HCT116 (cell line): ENCODE data around the gene SLC25A25. TPM values are rescaled to one million over a fixed set of nuclear protein-coding genes. Genes with fewer than 3 reads are reported as not detected.

ENCODE experiments used
- ATAC-seq: fragments of 200-7000 bp; cut with Tn5 transposase; 2 replicates; pipeline ENCODE4 v1.9.1; 2020; ENCODE audit warnings: mild to moderate bottlenecking, moderate library complexity
- BruUV-seq: library from RNA; stranded (reverse); fragments of 400-500 nt; replicated peaks from 2 replicates; lab custom pipeline; 2021; lab: Mats Ljungman, UMichigan
- CTCF ChIA-PET: fragments of 300-600 bp; sonication (Branson Sonifier 250); formaldehyde crosslinking; loops from one replicate; lab custom pipeline; 2021; ENCODE audit warnings: antibody characterized with exemption; lab: Charles Lee
- POLR2A ChIA-PET: fragments of 300-600, 350-600 bp; sonication (Branson Sonifier 250); formaldehyde crosslinking; loops from one replicate; lab custom pipeline; 2021; ENCODE audit warnings: antibody characterized with exemption; lab: Charles Lee
- RAD21 ChIA-PET, 2 experiments: fragments of 300-600 bp; sonication (Branson Sonifier 250); formaldehyde crosslinking; loops; one replicate each; lab custom pipeline; 2023; ENCODE audit warnings: low total read pairs in 2 of 2; ENCODE audit not compliant: uncharacterized antibody in 2 of 2, unreplicated experiment in 2 of 2, low non-redundant PET in 1 of 2; lab: Charles Lee
- DNase-seq: peaks from one replicate; pipeline ENCODE4 v3.0.0-alpha.2; 2010; ENCODE audit warnings: low read depth, low spot score
- H2AFZ ChIP-seq: fragments of 200-600 bp; shearing (Covaris generic), sonication (generic); 2 replicates; pipeline ENCODE4 v1.6.1; 2017; ENCODE audit warnings: low read depth, mixed run types, mixed read lengths, antibody characterized with exemption, low read length; ENCODE audit not compliant: poor library complexity, severe bottlenecking
- H3K27ac ChIP-seq: 2 replicates; pipeline ENCODE4 v1.5.1; 2012; ENCODE audit warnings: low read depth, low read length
- H3K27me3 ChIP-seq: fragments of 200-600 bp; sonication (generic); 2 replicates; pipeline ENCODE4 v1.6.1; 2016; ENCODE audit warnings: mixed run types, low read length, mixed read lengths; ENCODE audit not compliant: insufficient read depth
- H3K36me3 ChIP-seq, 2 experiments: fragments of 200-500 bp in 1 of 2; fragments of 200-600 bp in 1 of 2; sonication (Bioruptor generic) in 1 of 2; sonication (generic) in 1 of 2; 2 replicates each; pipeline versions ENCODE4 v1.5.1 to v1.6.1; 2014 to 2016; ENCODE audit warnings: low read length in 2 of 2, inconsistent platforms in 1 of 2, mixed read lengths in 1 of 2, mixed run types in 1 of 2; ENCODE audit not compliant: insufficient read depth in 2 of 2, control insufficient read depth in 1 of 2
- H3K4me1 ChIP-seq, 2 experiments: fragments of 200-600 bp in 1 of 2; sonication (generic) in 1 of 2; 2 replicates each; pipeline versions ENCODE4 v1.5.1 to v1.6.1; 2012 to 2017; ENCODE audit warnings: low read length in 2 of 2, inconsistent platforms in 1 of 2, mild to moderate bottlenecking in 1 of 2, mixed read lengths in 1 of 2, mixed run types in 1 of 2, moderate library complexity in 1 of 2; ENCODE audit not compliant: insufficient read depth in 2 of 2, control insufficient read depth in 1 of 2
- H3K4me2 ChIP-seq: fragments of 200-600 bp; sonication (generic); 2 replicates; pipeline ENCODE4 v1.6.1; 2017; ENCODE audit warnings: mixed run types, low read length, mixed read lengths
- H3K4me3 ChIP-seq, 2 experiments: fragments of 200-600 bp in 1 of 2; sonication (generic) in 1 of 2; replicated peaks in 1 of 2; 2 replicates each; pipeline ENCODE4 v1.5.1; 2011 to 2016; ENCODE audit warnings: low read length in 2 of 2, control low read depth in 1 of 2, low read depth in 1 of 2, mild to moderate bottlenecking in 1 of 2, mixed read lengths in 1 of 2, mixed run types in 1 of 2
- H3K79me2 ChIP-seq: fragments of 200-600 bp; sonication (generic); 2 replicates; pipeline ENCODE4 v1.6.1; 2017; ENCODE audit warnings: mild to moderate bottlenecking, mixed run types, low read length, moderate library complexity, mixed read lengths; ENCODE audit not compliant: insufficient read depth
- H3K9ac ChIP-seq: fragments of 200-600 bp; sonication (generic); 2 replicates; pipeline ENCODE4 v1.6.1; 2016; ENCODE audit warnings: low read length, mixed read lengths
- H3K9me2 ChIP-seq: fragments of 200-600 bp; sonication (generic), shearing (Covaris generic); 2 replicates; pipeline ENCODE4 v1.6.1; 2017; ENCODE audit warnings: mixed run types, mild to moderate bottlenecking, moderate library complexity; ENCODE audit not compliant: insufficient read depth
- H3K9me3 ChIP-seq, 2 experiments: fragments of 200-500 bp in 1 of 2; fragments of 200-600 bp in 1 of 2; sonication (Bioruptor generic) in 1 of 2; sonication (generic) in 1 of 2; 2 replicates each; pipeline ENCODE4 v1.6.1; 2014 to 2017; ENCODE audit warnings: low read length in 2 of 2, mixed read lengths in 2 of 2, inconsistent platforms in 1 of 2, low read depth in 1 of 2, mild to moderate bottlenecking in 1 of 2, mixed run types in 1 of 2, moderate library complexity in 1 of 2; ENCODE audit not compliant: control insufficient read depth in 1 of 2, insufficient read depth in 1 of 2
- H4K20me1 ChIP-seq: fragments of 200-600 bp; sonication (generic), shearing (Covaris generic); 2 replicates; pipeline ENCODE4 v1.6.1; 2017; ENCODE audit warnings: mixed run types, mild to moderate bottlenecking, moderate library complexity; ENCODE audit not compliant: insufficient read depth
- CBX3 ChIP-seq: IDR thresholded peaks from 2 replicates; pipeline ENCODE4 v1.6.1; 2012; ENCODE audit warnings: low read depth
- CEBPB ChIP-seq: IDR thresholded peaks from 2 replicates; pipeline ENCODE4 v1.6.1; 2012; ENCODE audit warnings: low read depth
- EGR1 ChIP-seq: IDR thresholded peaks from 2 replicates; pipeline ENCODE4 v1.6.1; 2012; ENCODE audit warnings: low read depth
- FOSL1 ChIP-seq: IDR thresholded peaks from 2 replicates; pipeline ENCODE4 v1.6.1; 2012; ENCODE audit warnings: low read depth
- JUND ChIP-seq: IDR thresholded peaks from 2 replicates; pipeline ENCODE4 v1.6.1; 2012
- POLR2A ChIP-seq: IDR thresholded peaks from 2 replicates; pipeline ENCODE4 v1.7.0; 2011; ENCODE audit warnings: borderline replicate concordance; ENCODE audit not compliant: insufficient read depth, insufficient read length; ENCODE audit errors: extremely low read depth
- POLR2AphosphoS5 ChIP-seq: IDR thresholded peaks from 2 replicates; pipeline ENCODE4 v1.6.1; 2011; ENCODE audit warnings: mild to moderate bottlenecking, low read depth, low read length, moderate library complexity
- RAD21 ChIP-seq: IDR thresholded peaks from 2 replicates; pipeline ENCODE4 v1.6.1; 2012; ENCODE audit warnings: low read depth, mild to moderate bottlenecking
- SRF ChIP-seq: IDR thresholded peaks from 2 replicates; pipeline ENCODE4 v1.6.1; 2012; ENCODE audit warnings: low read depth
- TCF7L2 ChIP-seq: IDR thresholded peaks from 2 replicates; pipeline ENCODE4 v1.7.0; 2011; ENCODE audit warnings: borderline replicate concordance, inconsistent platforms; ENCODE audit not compliant: insufficient read depth, insufficient read length; ENCODE audit errors: extremely low read depth
- ZFX ChIP-seq: fragments of 450-650 bp; IDR thresholded peaks from 2 replicates; pipeline ENCODE4 v1.6.1; 2017
- ZNF274 ChIP-seq: fragments of 200-500 bp; sonication (Bioruptor generic); IDR thresholded peaks from 2 replicates; pipeline ENCODE4 v1.6.1; 2014; ENCODE audit warnings: mild to moderate bottlenecking, low read depth, low read length, inconsistent platforms
- intact Hi-C: fragments of 100-400 bp; cut with micrococcal nuclease; formaldehyde crosslinking; loops from 2 replicates; pipeline ENCODE4 v1.10.0; 2022
- total RNA-seq: library from RNA; stranded (reverse); gene quantifications from one replicate; pipeline ENCODE4 v1.2.1, GENCODE V29; 2021; ENCODE audit not compliant: unreplicated experiment
- TF ChIP-seq, protein P1 (sequence below): IDR thresholded peaks from 2 replicates; pipeline ENCODE4 v1.6.1; 2011; ENCODE audit warnings: mild to moderate bottlenecking, low read length, moderate library complexity; ENCODE audit not compliant: insufficient replicate concordance; ENCODE audit errors: extremely low read depth
- TF ChIP-seq, protein P2 (sequence below): IDR thresholded peaks from 2 replicates; pipeline ENCODE4 v1.6.1; 2012; ENCODE audit warnings: low read depth
- TF ChIP-seq, protein P3 (sequence below): IDR thresholded peaks from 2 replicates; pipeline ENCODE4 v1.6.1; 2012
- TF ChIP-seq, protein P4 (sequence below), 3 experiments: fragments of 200-600 bp in 1 of 3; sonication (generic) in 1 of 3; IDR thresholded peaks in 2 of 3; conservative IDR thresholded peaks in 1 of 3; 2 replicates each; pipeline ENCODE4 v1.5.1; 2012 to 2017; ENCODE audit warnings: low read depth in 2 of 3, low read length in 2 of 3, antibody characterized with exemption in 1 of 3, borderline replicate concordance in 1 of 3, control low read depth in 1 of 3, mild to moderate bottlenecking in 1 of 3, mixed read lengths in 1 of 3, mixed run types in 1 of 3, moderate library complexity in 1 of 3; ENCODE audit not compliant: insufficient read depth in 1 of 3

The SLC25A25 gene
- total RNA-seq, 1 experiment from 2014 or later, result 15.3 TPM

DNA sequence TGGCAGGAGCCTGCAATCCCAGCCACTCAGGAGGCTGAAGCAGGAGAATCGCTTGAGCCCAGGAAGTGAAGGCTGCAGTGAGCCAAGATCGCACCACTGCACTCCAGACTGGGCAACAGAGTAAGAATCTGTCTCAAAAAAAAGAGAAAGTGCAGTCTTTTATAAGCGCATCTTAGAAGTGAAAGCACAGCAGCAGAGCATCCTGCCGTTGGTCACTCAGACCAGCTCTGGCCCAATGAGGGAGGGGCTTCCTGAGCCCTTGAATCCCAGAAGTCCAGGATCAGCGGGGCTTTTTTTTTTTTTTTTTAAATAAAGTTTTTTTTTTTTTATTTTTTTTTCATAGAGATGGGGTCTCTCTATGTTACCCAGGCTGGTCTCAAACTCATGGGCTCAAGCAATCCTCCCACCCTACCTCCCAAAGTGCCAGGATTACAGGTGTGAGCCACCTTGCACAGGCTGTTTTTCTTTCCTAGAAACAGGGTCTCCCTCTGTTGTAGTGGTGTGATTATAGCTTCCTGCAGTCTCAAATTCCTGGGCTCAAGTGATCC is 43.2 kb upstream of the SLC25A25 start:
- H3K27ac ChIP-seq, result no peak overlapping the region
- RAD21 ChIA-PET, result no interaction called here
- no peaks in the 10 kb centered on the region for H4K20me1 ChIP-seq
- H3K27me3 ChIP-seq, result no peaks in the 10 kb centered on the region
- H3K4me1 ChIP-seq, result peaks cover 0 to 15% of the 10 kb centered on the region in 2 experiments; a peak in 2 of 4 replicates
- no peaks in the 10 kb centered on the region for H3K79me2 ChIP-seq
- CTCF ChIA-PET, result no interaction called here
- TF ChIP-seq TCF7L2, result no peak
- TF ChIP-seq, protein P1, sequence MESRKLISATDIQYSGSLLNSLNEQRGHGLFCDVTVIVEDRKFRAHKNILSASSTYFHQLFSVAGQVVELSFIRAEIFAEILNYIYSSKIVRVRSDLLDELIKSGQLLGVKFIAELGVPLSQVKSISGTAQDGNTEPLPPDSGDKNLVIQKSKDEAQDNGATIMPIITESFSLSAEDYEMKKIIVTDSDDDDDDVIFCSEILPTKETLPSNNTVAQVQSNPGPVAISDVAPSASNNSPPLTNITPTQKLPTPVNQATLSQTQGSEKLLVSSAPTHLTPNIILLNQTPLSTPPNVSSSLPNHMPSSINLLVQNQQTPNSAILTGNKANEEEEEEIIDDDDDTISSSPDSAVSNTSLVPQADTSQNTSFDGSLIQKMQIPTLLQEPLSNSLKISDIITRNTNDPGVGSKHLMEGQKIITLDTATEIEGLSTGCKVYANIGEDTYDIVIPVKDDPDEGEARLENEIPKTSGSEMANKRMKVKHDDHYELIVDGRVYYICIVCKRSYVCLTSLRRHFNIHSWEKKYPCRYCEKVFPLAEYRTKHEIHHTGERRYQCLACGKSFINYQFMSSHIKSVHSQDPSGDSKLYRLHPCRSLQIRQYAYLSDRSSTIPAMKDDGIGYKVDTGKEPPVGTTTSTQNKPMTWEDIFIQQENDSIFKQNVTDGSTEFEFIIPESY, result no peak
- TF ChIP-seq ZFX, result no peak
- no peak for TF ChIP-seq CEBPB
- no peak for TF ChIP-seq ZNF274
- TF ChIP-seq CBX3, result no peak
- TF ChIP-seq, protein P2, sequence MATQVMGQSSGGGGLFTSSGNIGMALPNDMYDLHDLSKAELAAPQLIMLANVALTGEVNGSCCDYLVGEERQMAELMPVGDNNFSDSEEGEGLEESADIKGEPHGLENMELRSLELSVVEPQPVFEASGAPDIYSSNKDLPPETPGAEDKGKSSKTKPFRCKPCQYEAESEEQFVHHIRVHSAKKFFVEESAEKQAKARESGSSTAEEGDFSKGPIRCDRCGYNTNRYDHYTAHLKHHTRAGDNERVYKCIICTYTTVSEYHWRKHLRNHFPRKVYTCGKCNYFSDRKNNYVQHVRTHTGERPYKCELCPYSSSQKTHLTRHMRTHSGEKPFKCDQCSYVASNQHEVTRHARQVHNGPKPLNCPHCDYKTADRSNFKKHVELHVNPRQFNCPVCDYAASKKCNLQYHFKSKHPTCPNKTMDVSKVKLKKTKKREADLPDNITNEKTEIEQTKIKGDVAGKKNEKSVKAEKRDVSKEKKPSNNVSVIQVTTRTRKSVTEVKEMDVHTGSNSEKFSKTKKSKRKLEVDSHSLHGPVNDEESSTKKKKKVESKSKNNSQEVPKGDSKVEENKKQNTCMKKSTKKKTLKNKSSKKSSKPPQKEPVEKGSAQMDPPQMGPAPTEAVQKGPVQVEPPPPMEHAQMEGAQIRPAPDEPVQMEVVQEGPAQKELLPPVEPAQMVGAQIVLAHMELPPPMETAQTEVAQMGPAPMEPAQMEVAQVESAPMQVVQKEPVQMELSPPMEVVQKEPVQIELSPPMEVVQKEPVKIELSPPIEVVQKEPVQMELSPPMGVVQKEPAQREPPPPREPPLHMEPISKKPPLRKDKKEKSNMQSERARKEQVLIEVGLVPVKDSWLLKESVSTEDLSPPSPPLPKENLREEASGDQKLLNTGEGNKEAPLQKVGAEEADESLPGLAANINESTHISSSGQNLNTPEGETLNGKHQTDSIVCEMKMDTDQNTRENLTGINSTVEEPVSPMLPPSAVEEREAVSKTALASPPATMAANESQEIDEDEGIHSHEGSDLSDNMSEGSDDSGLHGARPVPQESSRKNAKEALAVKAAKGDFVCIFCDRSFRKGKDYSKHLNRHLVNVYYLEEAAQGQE, result no peak
- TF ChIP-seq RAD21, result no peak
- no peak for TF ChIP-seq SRF
- no peak for TF ChIP-seq EGR1
- TF ChIP-seq POLR2AphosphoS5, result no peak
- TF ChIP-seq, protein P3, sequence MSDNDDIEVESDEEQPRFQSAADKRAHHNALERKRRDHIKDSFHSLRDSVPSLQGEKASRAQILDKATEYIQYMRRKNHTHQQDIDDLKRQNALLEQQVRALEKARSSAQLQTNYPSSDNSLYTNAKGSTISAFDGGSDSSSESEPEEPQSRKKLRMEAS, result no peak
- TF ChIP-seq FOSL1, result no peak
- no peak for TF ChIP-seq JUND
- TF ChIP-seq, protein P4, sequence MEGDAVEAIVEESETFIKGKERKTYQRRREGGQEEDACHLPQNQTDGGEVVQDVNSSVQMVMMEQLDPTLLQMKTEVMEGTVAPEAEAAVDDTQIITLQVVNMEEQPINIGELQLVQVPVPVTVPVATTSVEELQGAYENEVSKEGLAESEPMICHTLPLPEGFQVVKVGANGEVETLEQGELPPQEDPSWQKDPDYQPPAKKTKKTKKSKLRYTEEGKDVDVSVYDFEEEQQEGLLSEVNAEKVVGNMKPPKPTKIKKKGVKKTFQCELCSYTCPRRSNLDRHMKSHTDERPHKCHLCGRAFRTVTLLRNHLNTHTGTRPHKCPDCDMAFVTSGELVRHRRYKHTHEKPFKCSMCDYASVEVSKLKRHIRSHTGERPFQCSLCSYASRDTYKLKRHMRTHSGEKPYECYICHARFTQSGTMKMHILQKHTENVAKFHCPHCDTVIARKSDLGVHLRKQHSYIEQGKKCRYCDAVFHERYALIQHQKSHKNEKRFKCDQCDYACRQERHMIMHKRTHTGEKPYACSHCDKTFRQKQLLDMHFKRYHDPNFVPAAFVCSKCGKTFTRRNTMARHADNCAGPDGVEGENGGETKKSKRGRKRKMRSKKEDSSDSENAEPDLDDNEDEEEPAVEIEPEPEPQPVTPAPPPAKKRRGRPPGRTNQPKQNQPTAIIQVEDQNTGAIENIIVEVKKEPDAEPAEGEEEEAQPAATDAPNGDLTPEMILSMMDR (IDR thresholded peaks at IDR 0.05 in 2 of 3, conservative IDR thresholded peaks at IDR 0.05 in 1 of 3; ENCODE audit: borderline replicate concordance in 1 of 3, insufficient read depth in 1 of 3, low read depth in 2 of 3, low read length in 2 of 3), result no peak
- no peak for TF ChIP-seq POLR2A
- TF ChIP-seq, all 23 proteins: peak for 0
- Histone ChIP-seq H3K9me3 (no peaks in the 10 kb centered on the region), H2AFZ (no peak overlapping the region), H3K9me2 (no peaks in the 10 kb centered on the region), H3K4me3 (no peak overlapping the region), H3K36me3 (no peaks in the 10 kb centered on the region), H3K9ac (no peak overlapping the region), H3K4me2 (no peak overlapping the region)
- intact Hi-C loops, result no loop called here
- POLR2A ChIA-PET, result no interaction called here
- ATAC-seq (no peak), DNase-seq (no peak)
- BruUV-seq, result no TSS peak
